A549 (cell line): ENCODE data around the gene TRAFD1.

Experiments
- KDM5A ChIP-seq: fragments of 200-600 bp; sonication (generic); IDR thresholded peaks from 2 replicates; pipeline ENCODE4 v1.6.1; 2016; ENCODE audit warnings: antibody characterized with exemption, mild to moderate bottlenecking
- MYC ChIP-seq: IDR thresholded peaks from 2 replicates; pipeline ENCODE4 v1.6.1; 2012; ENCODE audit warnings: mild to moderate bottlenecking, inconsistent platforms, low read length, improper control_type of control experiment, borderline replicate concordance
- POLR2A ChIP-seq: IDR thresholded peaks from 2 replicates; pipeline ENCODE4 v1.6.1; 2012; ENCODE audit warnings: mild to moderate bottlenecking, low read length
- RAD21 ChIP-seq, 2 experiments: fragments of >200 bp in 1 of 2; sonication (Bioruptor Twin) in 1 of 2; formaldehyde crosslinking in 1 of 2; IDR thresholded peaks in 1 of 2; conservative IDR thresholded peaks in 1 of 2; 2 replicates in 1 of 2; 3 replicates in 1 of 2; pipeline ENCODE4 v1.6.1; 2012 to 2018; ENCODE audit warnings: inconsistent platforms in 1 of 2
- TF ChIP-seq, protein P1 (sequence below): fragments of >200 bp; sonication (Bioruptor Twin); formaldehyde crosslinking; IDR thresholded peaks from 3 replicates; pipeline ENCODE4 v1.5.1; 2016
- TF ChIP-seq, protein P2 (sequence below): IDR thresholded peaks from 2 replicates; pipeline ENCODE4 v1.6.1; 2012
- TF ChIP-seq, protein P3 (sequence below): fragments of 200-600 bp; sonication (generic); IDR thresholded peaks from 2 replicates; pipeline ENCODE4 v1.6.1; 2016; ENCODE audit warnings: antibody characterized with exemption, mild to moderate bottlenecking, moderate library complexity

DNA sequence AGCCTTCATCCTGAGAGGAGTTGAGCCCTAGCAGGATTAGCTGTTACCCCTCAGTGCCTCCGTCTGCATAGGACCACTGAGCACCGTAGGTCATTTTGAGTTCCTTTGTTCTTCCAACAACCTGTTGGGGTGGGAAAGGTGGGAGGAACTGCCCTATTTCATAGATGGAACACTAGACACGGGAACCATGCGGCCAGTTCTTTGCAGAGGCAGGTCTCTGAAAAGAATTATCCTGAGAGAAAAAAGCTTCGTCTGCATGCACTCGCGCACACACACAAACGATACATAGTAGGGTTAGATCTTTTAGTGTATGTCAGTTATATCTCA lies 28.5 kb downstream of the TRAFD1 start:
- TF ChIP-seq POLR2A = no peak
- no peak for TF ChIP-seq MYC
- TF ChIP-seq, protein P1, sequence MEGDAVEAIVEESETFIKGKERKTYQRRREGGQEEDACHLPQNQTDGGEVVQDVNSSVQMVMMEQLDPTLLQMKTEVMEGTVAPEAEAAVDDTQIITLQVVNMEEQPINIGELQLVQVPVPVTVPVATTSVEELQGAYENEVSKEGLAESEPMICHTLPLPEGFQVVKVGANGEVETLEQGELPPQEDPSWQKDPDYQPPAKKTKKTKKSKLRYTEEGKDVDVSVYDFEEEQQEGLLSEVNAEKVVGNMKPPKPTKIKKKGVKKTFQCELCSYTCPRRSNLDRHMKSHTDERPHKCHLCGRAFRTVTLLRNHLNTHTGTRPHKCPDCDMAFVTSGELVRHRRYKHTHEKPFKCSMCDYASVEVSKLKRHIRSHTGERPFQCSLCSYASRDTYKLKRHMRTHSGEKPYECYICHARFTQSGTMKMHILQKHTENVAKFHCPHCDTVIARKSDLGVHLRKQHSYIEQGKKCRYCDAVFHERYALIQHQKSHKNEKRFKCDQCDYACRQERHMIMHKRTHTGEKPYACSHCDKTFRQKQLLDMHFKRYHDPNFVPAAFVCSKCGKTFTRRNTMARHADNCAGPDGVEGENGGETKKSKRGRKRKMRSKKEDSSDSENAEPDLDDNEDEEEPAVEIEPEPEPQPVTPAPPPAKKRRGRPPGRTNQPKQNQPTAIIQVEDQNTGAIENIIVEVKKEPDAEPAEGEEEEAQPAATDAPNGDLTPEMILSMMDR = no peak
- TF ChIP-seq, protein P2, sequence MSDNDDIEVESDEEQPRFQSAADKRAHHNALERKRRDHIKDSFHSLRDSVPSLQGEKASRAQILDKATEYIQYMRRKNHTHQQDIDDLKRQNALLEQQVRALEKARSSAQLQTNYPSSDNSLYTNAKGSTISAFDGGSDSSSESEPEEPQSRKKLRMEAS = no peak
- TF ChIP-seq RAD21 (conservative IDR thresholded peaks at IDR 0.05 in 1 of 2, IDR thresholded peaks at IDR 0.05 in 1 of 2) = no peak
- TF ChIP-seq, protein P3, sequence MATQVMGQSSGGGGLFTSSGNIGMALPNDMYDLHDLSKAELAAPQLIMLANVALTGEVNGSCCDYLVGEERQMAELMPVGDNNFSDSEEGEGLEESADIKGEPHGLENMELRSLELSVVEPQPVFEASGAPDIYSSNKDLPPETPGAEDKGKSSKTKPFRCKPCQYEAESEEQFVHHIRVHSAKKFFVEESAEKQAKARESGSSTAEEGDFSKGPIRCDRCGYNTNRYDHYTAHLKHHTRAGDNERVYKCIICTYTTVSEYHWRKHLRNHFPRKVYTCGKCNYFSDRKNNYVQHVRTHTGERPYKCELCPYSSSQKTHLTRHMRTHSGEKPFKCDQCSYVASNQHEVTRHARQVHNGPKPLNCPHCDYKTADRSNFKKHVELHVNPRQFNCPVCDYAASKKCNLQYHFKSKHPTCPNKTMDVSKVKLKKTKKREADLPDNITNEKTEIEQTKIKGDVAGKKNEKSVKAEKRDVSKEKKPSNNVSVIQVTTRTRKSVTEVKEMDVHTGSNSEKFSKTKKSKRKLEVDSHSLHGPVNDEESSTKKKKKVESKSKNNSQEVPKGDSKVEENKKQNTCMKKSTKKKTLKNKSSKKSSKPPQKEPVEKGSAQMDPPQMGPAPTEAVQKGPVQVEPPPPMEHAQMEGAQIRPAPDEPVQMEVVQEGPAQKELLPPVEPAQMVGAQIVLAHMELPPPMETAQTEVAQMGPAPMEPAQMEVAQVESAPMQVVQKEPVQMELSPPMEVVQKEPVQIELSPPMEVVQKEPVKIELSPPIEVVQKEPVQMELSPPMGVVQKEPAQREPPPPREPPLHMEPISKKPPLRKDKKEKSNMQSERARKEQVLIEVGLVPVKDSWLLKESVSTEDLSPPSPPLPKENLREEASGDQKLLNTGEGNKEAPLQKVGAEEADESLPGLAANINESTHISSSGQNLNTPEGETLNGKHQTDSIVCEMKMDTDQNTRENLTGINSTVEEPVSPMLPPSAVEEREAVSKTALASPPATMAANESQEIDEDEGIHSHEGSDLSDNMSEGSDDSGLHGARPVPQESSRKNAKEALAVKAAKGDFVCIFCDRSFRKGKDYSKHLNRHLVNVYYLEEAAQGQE = no peak
- TF ChIP-seq KDM5A = no peak
